Naive thymus-derived CD8-positive, alpha-beta T cell (primary cell): ENCODE data around the gene LRFN4. TPM values are rescaled to one million over a fixed set of nuclear protein-coding genes. Genes with fewer than 3 reads are reported as not detected.

Experiments
- ATAC-seq, 2 donors: fragments of 150-1000 bp; cut with Tn5 transposase in 1 of 2; sonication (Bioruptor Pico), chemical (Tn5 transposase) in 1 of 2; 1 replicate in 1 of 2; 2 replicates in 1 of 2; pipeline ENCODE4 v1.10.0; 2021; ENCODE audit warnings: mild to moderate bottlenecking in 2 of 2, moderate library complexity in 2 of 2
- POLR2A ChIA-PET: fragments of 350-600 bp; sonication (Branson Sonifier 250); formaldehyde crosslinking; loops from one replicate; lab custom pipeline; 2021; ENCODE audit warnings: antibody characterized with exemption; lab: Charles Lee
- DNase-seq, 10 donors: peaks; one replicate each; pipeline versions ENCODE4 v3.0.0 to v3.0.0-alpha.2; 2020 to 2022
- H3K27ac Mint-ChIP-seq, 10 donors: one replicate each; pipeline ENCODE4 v1.8.0; 2020 to 2022; ENCODE audit warnings: mild to moderate bottlenecking in 10 of 10, mixed read lengths in 10 of 10, moderate library complexity in 4 of 10, inconsistent platforms in 1 of 10
- H3K27me3 Mint-ChIP-seq, 5 donors: one replicate each; pipeline ENCODE4 v1.8.0; 2021 to 2022; ENCODE audit warnings: mixed read lengths in 5 of 5
- H3K36me3 Mint-ChIP-seq, 3 donors: one replicate each; pipeline ENCODE4 v1.8.0; 2020 to 2022; ENCODE audit warnings: mixed read lengths in 3 of 3, mild to moderate bottlenecking in 2 of 3, inconsistent platforms in 1 of 3
- H3K4me1 Mint-ChIP-seq, 4 donors: one replicate each; pipeline ENCODE4 v1.8.0; 2021 to 2022; ENCODE audit warnings: mixed read lengths in 4 of 4
- H3K4me3 Mint-ChIP-seq, 10 donors: one replicate each; pipeline ENCODE4 v1.8.0; 2020 to 2022; ENCODE audit warnings: mild to moderate bottlenecking in 10 of 10, mixed read lengths in 10 of 10, moderate library complexity in 6 of 10, inconsistent platforms in 1 of 10
- H3K9me3 Mint-ChIP-seq, 9 donors: one replicate each; pipeline ENCODE4 v1.8.0; 2020 to 2022; ENCODE audit warnings: mixed read lengths in 9 of 9, mild to moderate bottlenecking in 3 of 9, inconsistent platforms in 1 of 9, moderate library complexity in 1 of 9
- polyA plus RNA-seq, 3 donors: library from polyadenylated mRNA; unstranded; fragments of 300-500 nt; fragmentation: Illumina TruSeq; gene quantifications; one replicate each; pipeline ENCODE4 v1.2.3, GENCODE V29; 2021
- total RNA-seq, 8 experiments: library from RNA in 2 of 8; stranded (reverse) in 2 of 8; gene quantifications; one replicate each; pipeline ENCODE4 v1.2.3 and lab custom pipeline; 2021 to 2026

The LRFN4 gene
- total and polyA plus RNA-seq, 5 experiments from 2014 or later = 0.09 to 1.3 (median 0.63) TPM; not detected in 1

DNA sequence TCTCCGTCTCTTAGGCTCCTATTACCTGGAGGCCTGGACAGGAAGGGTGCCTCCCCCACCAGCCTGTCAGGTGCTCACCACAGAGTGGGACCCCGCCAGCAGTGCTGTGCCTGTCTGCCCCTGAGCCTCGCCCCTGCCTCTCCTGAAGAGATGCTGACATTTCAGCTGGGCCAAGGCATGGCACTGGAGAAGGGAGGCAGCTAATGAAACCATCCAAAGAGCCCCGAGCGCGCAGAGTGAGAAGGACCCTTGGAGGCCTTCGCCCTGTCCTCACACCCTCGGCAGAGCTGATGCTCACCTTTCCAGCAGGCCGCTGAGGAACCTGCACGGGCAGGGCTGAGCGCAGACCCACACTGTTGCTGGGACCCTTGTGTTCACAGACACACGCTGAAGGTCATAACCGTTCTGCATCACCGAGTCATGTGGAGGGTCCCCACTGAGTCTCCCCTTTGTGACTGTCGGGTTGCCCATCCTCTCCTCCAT, 2.1 kb upstream of the LRFN4 start:
- peaks cover 5 to 12% (median 7%) of the 10 kb centered on the region in 4 donors for H3K4me1 Mint-ChIP-seq
- no peaks in the 10 kb centered on the region for H3K27me3 Mint-ChIP-seq
- H3K36me3 Mint-ChIP-seq = no peaks in the 10 kb centered on the region
- H3K27ac Mint-ChIP-seq = peak overlapping the region in 2 of 10 donors; percentile 52 to 62
- H3K4me3 Mint-ChIP-seq = peak overlapping the region in 9 of 10 donors; percentile 26 to 86 (median 64)
- no peaks in the 10 kb centered on the region for H3K9me3 Mint-ChIP-seq
- POLR2A ChIA-PET = interaction anchor here (0.7 to 3.5 kb wide), 2 partner anchors 11 to 37 kb away, joined by 3 to 35 read pairs; partner anchors contain the start of gene RCE1
- peak in 1 of 10 donors; percentile 61 for DNase-seq
- ATAC-seq = no peak

DNA sequence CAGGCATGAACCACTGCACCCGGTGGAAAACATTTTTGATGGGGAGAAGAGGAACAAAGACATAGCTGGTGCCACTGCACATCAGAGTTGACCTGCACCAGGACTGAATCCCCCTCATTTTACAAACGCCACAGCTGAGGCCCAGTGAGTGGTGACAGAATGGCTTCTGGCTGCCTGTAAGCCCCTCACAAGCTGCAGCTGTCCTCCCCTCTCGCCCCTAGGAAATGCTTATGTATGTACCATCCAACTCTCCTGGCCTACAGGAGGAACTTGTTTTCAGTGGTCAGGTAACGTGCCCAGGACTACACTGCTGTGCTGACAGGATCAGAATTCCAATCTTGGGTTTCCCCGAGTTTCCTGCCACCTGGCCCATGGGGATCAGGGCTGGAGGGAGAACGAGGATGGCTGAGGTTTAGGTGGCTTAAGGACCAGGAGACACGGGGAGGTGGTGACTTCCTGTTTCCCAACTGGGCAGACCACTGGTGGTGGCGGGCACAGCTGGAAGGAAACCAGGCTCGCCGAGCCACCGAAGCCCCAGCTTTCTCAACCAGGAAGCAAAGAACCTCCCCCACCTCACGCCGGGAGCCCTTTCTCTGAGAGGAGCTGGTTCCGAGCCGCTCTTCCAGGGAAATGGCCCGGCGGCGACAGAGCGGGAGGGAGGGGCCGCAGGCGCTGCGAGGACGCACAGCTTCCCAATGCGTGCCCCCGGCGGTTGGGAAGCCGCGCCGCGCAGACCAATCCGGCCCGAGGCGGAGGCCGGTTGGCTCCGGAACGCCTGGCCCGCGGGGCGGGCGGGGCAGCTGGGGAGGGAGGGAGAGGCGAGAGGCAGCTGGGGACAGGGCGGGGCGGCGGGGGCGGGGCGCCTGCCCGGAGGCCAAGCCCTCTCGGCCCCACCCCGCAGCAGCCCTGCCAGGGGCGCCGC, 1.0 kb upstream of the LRFN4 start:
- Mint-ChIP-seq H3K27me3 (no peaks in the 10 kb centered on the region), H3K36me3 (no peaks in the 10 kb centered on the region), H3K4me1 (peaks cover 5 to 12% (median 7%) of the 10 kb centered on the region in 4 donors), H3K27ac (peak overlapping the region in 8 of 10 donors; percentile 11 to 76 (median 56)), H3K4me3 (peak overlapping the region; percentile 71 to 91 (median 84)), H3K9me3 (no peaks in the 10 kb centered on the region)
- DNase-seq (peak in 6 of 10 donors; percentile 49 to 81 (median 64)), ATAC-seq (peak; percentile 66 to 73)
- POLR2A ChIA-PET = interaction anchor here (3.5 kb wide), 1 partner anchor 12 kb away, joined by 35 read pairs; the partner anchor contains the start of gene RCE1

DNA sequence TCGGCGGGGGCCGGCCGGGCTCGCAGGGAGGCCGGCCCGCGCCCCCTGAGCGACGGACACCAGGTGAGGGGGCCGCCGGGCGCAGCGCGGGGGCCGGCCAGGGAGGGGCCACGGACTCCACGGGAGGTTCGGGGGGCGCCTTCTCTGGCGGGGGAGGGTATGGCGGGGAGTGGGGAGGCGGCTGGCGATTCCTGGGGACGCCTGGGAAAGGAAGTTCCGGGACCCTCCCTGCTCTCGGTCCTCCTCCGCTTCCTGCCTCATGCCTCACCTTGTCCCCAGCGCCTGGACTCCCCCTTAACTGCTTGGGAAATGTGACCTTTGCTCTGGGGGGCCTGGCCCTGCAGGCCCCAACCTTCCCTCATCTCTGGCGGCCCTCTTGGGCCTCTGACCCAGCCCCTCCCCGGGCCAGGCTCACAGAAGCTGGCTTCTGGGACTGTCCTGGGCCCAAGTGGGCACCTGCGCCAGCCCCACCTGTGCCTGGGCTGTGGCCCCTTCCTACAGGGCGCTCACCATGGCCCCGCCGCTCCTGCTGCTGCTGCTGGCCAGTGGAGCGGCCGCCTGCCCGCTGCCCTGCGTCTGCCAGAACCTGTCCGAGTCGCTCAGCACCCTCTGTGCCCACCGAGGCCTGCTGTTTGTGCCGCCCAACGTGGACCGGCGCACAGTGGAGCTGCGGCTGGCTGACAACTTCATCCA, 516 bp downstream of the LRFN4 start:
- Mint-ChIP-seq H3K36me3 (no peaks in the 10 kb centered on the region), H3K27me3 (no peaks in the 10 kb centered on the region), H3K4me3 (peak overlapping the region; percentile 44 to 86 (median 69)), H3K27ac (peak overlapping the region in 2 of 10 donors; percentile 13 to 69), H3K4me1 (peaks cover 5 to 8% (median 7%) of the 10 kb centered on the region in 4 donors), H3K9me3 (no peaks in the 10 kb centered on the region)
- POLR2A ChIA-PET = interaction anchor here (2.2 kb wide), 1 partner anchor 14 kb away, joined by 10 read pairs; the partner anchor contains the start of gene RCE1
- no peak for DNase-seq
- ATAC-seq = no peak

DNA sequence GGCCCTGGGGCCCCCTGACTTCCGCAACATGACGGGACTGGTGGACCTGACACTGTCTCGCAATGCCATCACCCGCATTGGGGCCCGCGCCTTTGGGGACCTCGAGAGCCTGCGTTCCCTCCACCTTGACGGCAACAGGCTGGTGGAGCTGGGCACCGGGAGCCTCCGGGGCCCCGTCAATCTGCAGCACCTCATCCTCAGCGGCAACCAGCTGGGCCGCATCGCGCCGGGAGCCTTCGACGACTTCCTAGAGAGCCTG, 992 bp downstream of the LRFN4 start:
- DNase-seq (no peak), ATAC-seq (no peak)
- no peak overlapping the region for H3K27ac Mint-ChIP-seq
- H3K4me1 Mint-ChIP-seq = peaks cover 5 to 8% (median 7%) of the 10 kb centered on the region in 4 donors
- H3K4me3 Mint-ChIP-seq = peak overlapping the region; percentile 18 to 75 (median 67)
- H3K27me3 Mint-ChIP-seq = no peaks in the 10 kb centered on the region
- POLR2A ChIA-PET = interaction anchor here (2.2 kb wide), 1 partner anchor 14 kb away, joined by 10 read pairs; the partner anchor contains the start of gene RCE1
- H3K36me3 Mint-ChIP-seq = no peaks in the 10 kb centered on the region
- no peaks in the 10 kb centered on the region for H3K9me3 Mint-ChIP-seq

DNA sequence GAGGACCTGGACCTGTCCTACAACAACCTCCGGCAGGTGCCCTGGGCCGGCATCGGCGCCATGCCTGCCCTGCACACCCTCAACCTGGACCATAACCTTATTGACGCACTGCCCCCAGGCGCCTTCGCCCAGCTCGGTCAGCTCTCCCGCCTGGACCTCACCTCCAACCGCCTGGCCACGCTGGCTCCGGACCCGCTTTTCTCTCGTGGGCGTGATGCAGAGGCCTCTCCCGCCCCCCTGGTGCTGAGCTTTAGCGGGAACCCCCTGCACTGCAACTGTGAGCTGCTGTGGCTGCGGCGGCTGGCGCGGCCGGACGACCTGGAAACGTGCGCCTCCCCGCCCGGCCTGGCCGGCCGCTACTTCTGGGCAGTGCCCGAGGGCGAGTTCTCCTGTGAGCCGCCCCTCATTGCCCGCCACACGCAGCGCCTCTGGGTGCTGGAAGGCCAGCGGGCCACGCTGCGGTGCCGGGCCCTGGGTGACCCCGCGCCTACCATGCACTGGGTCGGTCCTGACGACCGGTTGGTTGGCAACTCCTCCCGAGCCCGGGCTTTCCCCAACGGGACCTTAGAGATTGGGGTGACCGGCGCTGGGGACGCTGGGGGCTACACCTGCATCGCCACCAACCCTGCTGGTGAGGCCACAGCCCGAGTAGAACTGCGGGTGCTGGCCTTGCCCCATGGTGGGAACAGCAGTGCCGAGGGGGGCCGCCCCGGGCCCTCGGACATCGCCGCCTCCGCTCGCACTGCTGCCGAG, 1.5 kb downstream of the LRFN4 start:
- Mint-ChIP-seq H3K4me1 (peaks cover 5 to 8% (median 7%) of the 10 kb centered on the region in 4 donors), H3K9me3 (no peaks in the 10 kb centered on the region), H3K36me3 (no peaks in the 10 kb centered on the region), H3K27me3 (no peaks in the 10 kb centered on the region), H3K27ac (no peak overlapping the region), H3K4me3 (peak overlapping the region; percentile 18 to 69 (median 62))
- no peak for DNase-seq
- POLR2A ChIA-PET = interaction anchor here (2.2 kb wide), 1 partner anchor 15 kb away, joined by 10 read pairs; the partner anchor contains the start of gene RCE1
- ATAC-seq = no peak

DNA sequence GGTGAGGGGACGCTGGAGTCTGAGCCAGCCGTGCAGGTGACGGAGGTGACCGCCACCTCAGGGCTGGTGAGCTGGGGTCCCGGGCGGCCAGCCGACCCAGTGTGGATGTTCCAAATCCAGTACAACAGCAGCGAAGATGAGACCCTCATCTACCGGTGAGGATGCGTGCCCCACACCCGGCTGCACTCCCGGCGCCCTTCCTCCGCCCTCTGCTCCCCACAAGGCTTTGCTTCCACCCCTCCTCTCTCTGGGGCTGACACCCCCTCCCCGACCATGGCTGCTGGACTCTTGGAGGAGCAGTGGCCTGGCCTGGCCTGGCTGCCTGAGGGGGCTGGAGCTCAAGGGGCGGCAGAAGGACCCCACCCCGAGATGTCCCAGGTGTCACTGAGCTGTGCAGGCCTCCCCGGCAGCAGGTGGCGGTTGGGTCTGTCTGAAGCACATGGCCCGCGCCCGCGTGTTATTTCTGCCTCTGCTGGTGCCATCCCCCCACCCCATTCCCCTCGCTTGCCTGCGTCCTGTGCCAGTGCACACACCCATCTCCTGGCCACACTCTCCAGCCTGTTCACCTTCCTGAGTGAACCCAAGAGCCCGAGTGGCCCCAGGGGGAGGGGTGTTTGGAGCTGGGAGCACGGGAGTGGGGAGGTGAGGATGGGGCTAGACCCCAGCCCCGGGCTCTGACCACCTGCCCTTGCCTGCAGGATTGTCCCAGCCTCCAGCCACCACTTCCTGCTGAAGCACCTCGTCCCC, 2.2 kb downstream of the LRFN4 start:
- no peaks in the 10 kb centered on the region for H3K27me3 Mint-ChIP-seq
- H3K27ac Mint-ChIP-seq = no peak overlapping the region
- no peaks in the 10 kb centered on the region for H3K9me3 Mint-ChIP-seq
- no peak for ATAC-seq
- peak overlapping the region in 2 of 10 donors; percentile 33 to 60 for H3K4me3 Mint-ChIP-seq
- H3K4me1 Mint-ChIP-seq = peaks cover 4 to 8% (median 6%) of the 10 kb centered on the region in 4 donors
- no peaks in the 10 kb centered on the region for H3K36me3 Mint-ChIP-seq
- no peak for DNase-seq
- POLR2A ChIA-PET = interaction anchor here (2.2 kb wide), 1 partner anchor 16 kb away, joined by 10 read pairs; the partner anchor contains the start of gene RCE1

DNA sequence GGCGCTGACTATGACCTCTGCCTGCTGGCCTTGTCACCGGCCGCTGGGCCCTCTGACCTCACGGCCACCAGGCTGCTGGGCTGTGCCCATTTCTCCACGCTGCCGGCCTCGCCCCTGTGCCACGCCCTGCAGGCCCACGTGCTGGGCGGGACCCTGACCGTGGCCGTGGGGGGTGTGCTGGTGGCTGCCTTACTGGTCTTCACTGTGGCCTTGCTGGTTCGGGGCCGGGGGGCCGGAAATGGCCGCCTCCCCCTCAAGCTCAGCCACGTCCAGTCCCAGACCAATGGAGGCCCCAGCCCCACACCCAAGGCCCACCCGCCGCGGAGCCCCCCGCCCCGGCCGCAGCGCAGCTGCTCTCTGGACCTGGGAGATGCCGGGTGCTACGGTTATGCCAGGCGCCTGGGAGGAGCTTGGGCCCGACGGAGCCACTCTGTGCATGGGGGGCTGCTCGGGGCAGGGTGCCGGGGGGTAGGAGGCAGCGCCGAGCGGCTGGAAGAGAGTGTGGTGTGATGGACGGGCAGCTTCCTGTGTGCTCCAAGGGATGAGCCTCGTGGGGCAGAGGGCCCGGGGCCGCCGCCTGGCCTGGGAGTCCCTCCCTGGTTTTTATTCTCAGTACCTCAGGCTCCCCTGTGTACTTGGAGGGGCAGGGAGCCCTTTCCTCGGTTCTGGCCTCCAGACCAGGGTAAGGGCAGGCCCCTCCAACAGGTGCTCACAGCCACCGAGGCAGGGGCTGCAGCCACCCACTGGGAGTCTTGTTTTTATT, 3.0 kb downstream of the LRFN4 start:
- H3K36me3 Mint-ChIP-seq = no peaks in the 10 kb centered on the region
- peaks cover 3 to 8% (median 6%) of the 10 kb centered on the region in 4 donors for H3K4me1 Mint-ChIP-seq
- DNase-seq (no peak), ATAC-seq (no peak)
- H3K9me3 Mint-ChIP-seq = no peaks in the 10 kb centered on the region
- no peaks in the 10 kb centered on the region for H3K27me3 Mint-ChIP-seq
- no peak overlapping the region for H3K27ac Mint-ChIP-seq
- no peak overlapping the region for H3K4me3 Mint-ChIP-seq
- POLR2A ChIA-PET = interaction anchor here (2.2 kb wide), 1 partner anchor 17 kb away, joined by 10 read pairs; the partner anchor contains the start of gene RCE1

DNA sequence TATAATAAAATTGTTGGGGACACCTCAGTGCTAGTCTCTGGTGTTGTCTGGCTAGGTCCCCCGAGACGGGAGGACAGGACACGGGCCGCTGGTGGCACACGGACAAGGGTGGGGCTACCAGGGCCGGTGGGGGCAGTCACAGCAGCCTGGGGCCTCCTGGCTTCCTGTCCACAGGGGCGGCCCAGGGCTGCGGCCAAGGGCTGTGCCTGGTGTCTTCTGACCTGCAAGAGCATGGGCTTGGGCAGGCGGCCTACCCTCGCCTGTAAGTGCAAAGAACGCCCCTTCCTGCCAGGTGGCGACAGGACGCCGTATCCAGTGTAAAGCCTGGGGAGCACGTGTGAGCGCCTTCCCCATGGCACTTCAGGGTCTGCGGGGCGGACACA, 3.6 kb downstream of the LRFN4 start:
- no peak for ATAC-seq
- Mint-ChIP-seq H3K36me3 (no peaks in the 10 kb centered on the region), H3K4me1 (peaks cover 3 to 5% (median 5%) of the 10 kb centered on the region in 4 donors), H3K9me3 (no peaks in the 10 kb centered on the region), H3K27me3 (no peaks in the 10 kb centered on the region), H3K4me3 (no peak overlapping the region), H3K27ac (no peak overlapping the region)
- DNase-seq = no peak
- POLR2A ChIA-PET = no interaction called here

DNA sequence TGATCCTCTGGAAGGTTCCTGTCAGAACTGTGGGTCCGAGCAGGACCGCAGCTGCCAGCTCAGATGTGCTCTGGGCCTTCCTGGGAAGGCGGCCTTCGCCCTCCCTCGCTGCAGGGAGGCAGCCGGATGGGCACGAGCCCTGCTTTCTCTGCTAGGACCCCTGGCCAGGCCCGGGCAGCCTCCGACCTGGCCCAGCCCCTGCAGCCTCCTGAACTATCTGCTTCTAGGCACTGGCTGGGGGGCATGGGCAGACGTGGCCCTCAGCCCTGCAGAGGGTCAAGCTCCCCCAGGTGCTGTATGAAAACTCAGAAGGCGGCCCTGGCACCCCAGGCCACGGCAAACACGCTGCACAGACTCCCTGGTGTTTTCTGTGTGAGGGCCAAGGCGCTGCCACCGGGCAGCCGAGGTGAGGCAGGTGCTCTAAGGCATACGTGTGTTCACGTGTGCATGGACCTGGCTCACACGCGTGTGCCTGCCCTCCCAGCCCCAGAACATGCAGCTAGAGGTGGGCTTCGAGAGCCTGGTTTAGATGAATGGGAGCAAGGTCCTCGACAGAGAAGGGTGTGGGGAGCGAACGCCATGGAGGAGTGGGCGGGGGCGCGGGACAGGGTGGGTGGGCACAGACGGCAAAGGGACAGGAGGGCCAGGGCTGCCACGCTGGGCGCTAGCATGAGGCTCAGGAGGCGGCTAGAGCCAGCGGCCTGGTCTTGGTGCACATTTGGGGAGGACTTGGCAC, 4.3 kb downstream of the LRFN4 start:
- H3K27ac Mint-ChIP-seq = peak overlapping the region in 1 of 10 donors; percentile 40
- DNase-seq (no peak), ATAC-seq (no peak)
- H3K4me1 Mint-ChIP-seq = peaks cover 0 to 3% (median under 1%) of the 10 kb centered on the region in 4 donors
- no peaks in the 10 kb centered on the region for H3K9me3 Mint-ChIP-seq
- H3K4me3 Mint-ChIP-seq = no peak overlapping the region
- H3K36me3 Mint-ChIP-seq = no peaks in the 10 kb centered on the region
- H3K27me3 Mint-ChIP-seq = no peaks in the 10 kb centered on the region
- POLR2A ChIA-PET = no interaction called here

DNA sequence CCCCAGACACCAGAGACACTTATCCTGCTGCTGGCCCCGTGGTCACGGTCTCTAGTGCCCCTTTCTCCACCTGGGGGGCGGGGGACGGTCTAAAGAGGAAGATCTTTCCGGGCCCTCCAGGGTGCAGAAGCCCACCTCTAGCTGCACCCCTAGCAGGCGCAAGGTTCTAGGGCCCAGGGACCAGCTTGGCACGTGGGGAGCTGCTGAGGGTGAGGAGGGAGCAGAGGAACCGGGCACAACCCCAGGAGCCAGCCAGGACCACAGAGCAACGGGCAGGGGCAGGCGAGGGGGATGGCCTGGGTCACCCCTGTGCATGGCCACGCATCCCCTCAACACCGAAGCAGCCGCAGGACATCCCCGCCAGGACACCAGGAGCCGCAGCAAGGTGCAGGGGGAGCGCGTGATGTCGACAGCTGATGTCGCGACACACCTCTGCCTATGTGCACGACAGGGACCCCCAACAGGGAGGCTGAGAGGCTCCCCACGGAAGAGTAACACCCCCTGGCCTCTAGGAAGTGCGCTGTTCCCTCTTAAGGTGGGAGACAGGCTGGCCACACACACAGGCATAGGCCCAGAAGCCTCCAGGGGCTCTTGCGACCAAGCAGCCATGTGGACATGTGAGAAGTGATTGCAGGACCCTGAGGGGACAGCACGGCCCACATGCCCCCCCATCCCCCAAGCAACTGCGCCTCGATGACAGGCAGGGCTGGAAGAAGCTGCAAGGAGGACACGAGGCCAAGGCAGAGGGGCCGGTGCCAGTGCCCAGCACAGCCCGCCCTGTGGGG, 5.1 kb downstream of the LRFN4 start:
- no peaks in the 10 kb centered on the region for H3K9me3 Mint-ChIP-seq
- no peaks in the 10 kb centered on the region for H3K27me3 Mint-ChIP-seq
- POLR2A ChIA-PET = no interaction called here
- H3K4me3 Mint-ChIP-seq = no peak overlapping the region
- no peak overlapping the region for H3K27ac Mint-ChIP-seq
- DNase-seq (no peak), ATAC-seq (no peak)
- no peaks in the 10 kb centered on the region for H3K36me3 Mint-ChIP-seq
- peaks cover 0 to 3% (median under 1%) of the 10 kb centered on the region in 4 donors for H3K4me1 Mint-ChIP-seq
